Measurements from ENCODE around the gene SLC25A47.

The SLC25A47 gene

GRCh38 chr14:100323121-100323941, at the start of gene SLC25A47:
Gene SLC25A47, plus strand, starts transcription at chr14:100323339. Its CDS starts 76 bp downstream, at chr14:100323415.
- no peak for DNase-seq (ENCODE audit: low read depth)
- no peak for TF ChIP-seq CTCF (IDR thresholded peaks at IDR 0.05; ENCODE audit: insufficient read depth, low read depth, low read length, missing control alignments)
- H3K4me3 ChIP-seq (ENCODE audit: low read depth, low read length) = no peak within 1 kb of the TSS

GRCh38 chr14:100274250-100274649, 48.9 kb upstream of the SLC25A47 start:
- no peak overlapping the region for H3K4me3 ChIP-seq (ENCODE audit: low read depth, low read length)
- no peak for TF ChIP-seq CTCF (IDR thresholded peaks at IDR 0.05; ENCODE audit: insufficient read depth, low read depth, low read length, missing control alignments)
- no peak for DNase-seq (ENCODE audit: low read depth)

GRCh38 chr14:100275214-100275613, 47.9 kb upstream of the SLC25A47 start:
- H3K4me3 ChIP-seq (ENCODE audit: low read depth, low read length) = no peak overlapping the region
- no peak for DNase-seq (ENCODE audit: low read depth)
- no peak for TF ChIP-seq CTCF (IDR thresholded peaks at IDR 0.05; ENCODE audit: insufficient read depth, low read depth, low read length, missing control alignments)

GRCh38 chr14:100278702-100279101, 44.4 kb upstream of the SLC25A47 start:
- H3K4me3 ChIP-seq (ENCODE audit: low read depth, low read length) = no peak overlapping the region
- peak; percentile 54 for DNase-seq (ENCODE audit: low read depth)
- no peak for TF ChIP-seq CTCF (IDR thresholded peaks at IDR 0.05; ENCODE audit: insufficient read depth, low read depth, low read length, missing control alignments)

GRCh38 chr14:100279133-100279532, 44.0 kb upstream of the SLC25A47 start:
- H3K4me3 ChIP-seq (ENCODE audit: low read depth, low read length) = no peak overlapping the region
- no peak for DNase-seq (ENCODE audit: low read depth)
- no peak for TF ChIP-seq CTCF (IDR thresholded peaks at IDR 0.05; ENCODE audit: insufficient read depth, low read depth, low read length, missing control alignments)

GRCh38 chr14:100279563-100279962, 43.6 kb upstream of the SLC25A47 start:
- no peak for TF ChIP-seq CTCF (IDR thresholded peaks at IDR 0.05; ENCODE audit: insufficient read depth, low read depth, low read length, missing control alignments)
- H3K4me3 ChIP-seq (ENCODE audit: low read depth, low read length) = no peak overlapping the region
- no peak for DNase-seq (ENCODE audit: low read depth)

Data from GM12865 (cell line).